CD4-positive, alpha-beta T cell treated with Interferon gamma for 1 hour (primary cell): ENCODE data around the gene CX3CL1.

Experiments used
- DNase-seq: peaks from one replicate; pipeline ENCODE4 v3.0.0-alpha.2; 2020

The CX3CL1 gene

DNA sequence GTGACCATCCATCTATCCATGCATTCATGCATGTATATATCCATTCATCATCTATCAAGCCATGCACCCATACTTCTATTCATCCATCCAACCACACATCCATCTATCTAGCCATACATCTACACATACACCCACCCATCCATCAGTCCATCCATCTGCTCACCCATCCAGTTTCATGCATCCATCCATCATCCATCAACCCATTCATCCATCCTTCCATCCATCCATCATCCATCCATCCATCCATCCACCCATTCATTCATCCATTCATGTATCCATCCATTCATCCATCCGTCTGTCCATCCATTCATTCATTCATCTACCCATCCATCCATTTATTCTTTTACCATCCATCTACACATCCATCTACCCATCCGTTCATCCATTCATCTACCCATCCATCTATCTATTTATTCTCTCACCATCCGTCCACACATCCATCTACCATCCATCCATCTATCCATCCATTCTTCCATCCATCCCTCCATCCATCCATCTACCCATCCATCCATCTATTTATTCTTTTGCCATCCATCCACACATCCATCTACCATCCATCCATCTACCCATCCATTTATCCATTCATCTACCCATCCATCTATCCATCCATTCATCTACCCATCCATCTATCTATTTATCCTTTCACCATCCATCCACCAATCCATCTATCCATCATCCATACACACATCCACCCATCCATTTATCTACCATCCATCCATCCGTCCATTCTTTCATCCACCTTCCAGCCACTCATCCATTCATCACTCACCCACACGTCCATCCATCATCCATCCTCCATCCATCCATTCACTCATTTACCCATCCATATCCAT lies 35.4 kb downstream of the CX3CL1 start:
- no peak for DNase-seq

DNA sequence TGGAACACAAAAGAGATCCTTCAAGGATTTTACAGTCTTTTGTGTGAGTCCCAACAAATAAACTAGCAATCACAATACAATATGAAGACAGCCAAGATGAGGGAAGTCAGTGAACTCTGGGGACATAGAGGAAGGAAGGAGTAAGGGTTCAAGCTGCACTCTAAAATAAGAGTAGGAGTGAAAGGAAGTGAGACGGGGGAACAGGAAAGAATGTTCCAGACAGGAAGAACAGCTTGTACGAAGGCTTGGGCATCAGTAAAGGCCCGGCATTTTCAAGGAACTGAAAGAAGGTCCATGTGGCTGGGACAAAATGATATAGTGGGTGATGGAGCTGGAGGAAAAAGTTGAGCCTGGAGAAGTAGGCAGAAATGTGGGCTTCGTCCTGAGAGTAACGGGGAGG lies 36.8 kb downstream of the CX3CL1 start:
- DNase-seq, result no peak

DNA sequence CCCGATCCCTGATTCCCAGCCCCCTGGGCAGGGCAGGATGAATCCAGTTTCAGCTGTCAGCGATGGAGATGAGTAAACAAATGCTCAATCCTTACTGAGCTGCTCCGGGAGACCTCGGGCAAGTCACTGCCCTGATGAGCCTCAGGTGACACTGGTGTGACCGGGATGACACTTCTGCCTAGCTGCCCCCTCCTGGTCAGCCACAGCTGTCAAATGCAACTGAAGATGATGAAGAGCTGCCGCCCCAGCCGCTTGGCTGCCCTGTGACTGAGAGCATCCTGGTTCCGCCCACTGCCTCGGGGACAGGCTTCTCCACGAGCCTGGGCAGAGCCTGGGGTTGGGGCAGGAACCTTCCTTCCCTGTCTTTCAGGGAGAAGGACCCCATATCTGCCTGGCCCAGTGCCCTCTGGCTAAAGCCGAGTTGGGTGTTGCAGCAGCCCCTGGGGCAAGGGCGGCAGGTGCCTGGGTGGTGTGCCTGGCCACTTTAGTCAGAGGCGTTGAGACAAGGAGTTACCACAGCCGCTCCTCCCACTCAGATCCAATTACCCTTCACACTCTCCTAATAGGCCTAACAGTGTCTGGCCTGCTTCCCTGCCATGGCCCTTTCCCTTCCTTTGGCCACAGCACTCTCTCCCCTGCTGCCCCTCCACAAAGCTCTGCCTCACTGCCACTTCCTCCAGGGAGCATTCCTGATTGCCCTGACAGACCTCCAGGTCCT lies 37.7 kb downstream of the CX3CL1 start:
- DNase-seq, result no peak

DNA sequence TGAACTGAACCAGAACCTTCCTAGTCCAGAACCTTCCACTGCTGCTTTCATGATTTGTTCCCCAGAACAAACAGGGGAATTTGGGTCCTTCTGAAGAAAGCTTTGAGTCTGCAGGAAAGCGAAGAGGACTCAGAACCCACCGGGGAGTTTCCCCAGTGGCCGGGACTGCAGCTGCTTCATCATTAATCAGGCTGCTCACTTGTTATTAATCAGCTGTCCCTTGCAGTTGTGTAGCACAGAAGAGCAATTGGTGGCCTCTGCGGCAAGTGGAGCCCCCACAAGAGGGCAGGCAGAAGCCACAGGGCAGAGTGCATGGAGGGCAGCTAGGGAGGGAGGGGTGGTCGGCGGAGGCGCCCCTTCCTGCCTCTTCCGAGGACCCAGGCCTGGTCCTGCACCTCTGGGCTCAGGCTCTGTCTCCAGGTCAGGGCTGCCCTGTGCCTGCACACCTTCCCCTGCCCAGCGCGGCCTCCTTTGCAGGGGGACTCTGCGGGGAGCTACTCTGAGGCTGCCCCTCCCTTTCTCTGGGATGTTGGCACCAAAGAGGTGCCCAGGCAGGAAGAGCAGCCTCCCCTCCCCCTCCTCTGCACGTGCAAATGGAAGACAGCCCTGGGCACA lies 39.2 kb downstream of the CX3CL1 start:
- DNase-seq, result no peak

DNA sequence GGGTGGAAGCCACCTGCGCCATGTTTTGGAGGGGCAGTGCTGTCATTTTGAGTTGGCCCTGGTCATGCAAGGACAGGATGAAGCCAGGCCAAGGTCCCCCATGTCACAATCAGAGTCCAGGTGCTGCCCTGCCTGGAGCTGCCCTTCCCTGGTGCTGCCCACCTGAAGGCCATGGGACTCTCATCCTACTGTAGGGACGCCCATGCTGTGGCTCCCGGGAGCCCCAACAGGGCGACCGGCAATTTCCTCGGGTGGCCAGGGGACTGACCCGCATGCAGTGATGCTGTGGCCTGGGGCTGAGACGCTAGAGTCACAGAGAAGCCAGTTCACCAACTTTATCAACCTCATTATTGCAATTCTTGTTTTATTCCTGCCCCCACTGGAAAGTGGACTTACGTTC lies 40.3 kb downstream of the CX3CL1 start:
- no peak for DNase-seq

DNA sequence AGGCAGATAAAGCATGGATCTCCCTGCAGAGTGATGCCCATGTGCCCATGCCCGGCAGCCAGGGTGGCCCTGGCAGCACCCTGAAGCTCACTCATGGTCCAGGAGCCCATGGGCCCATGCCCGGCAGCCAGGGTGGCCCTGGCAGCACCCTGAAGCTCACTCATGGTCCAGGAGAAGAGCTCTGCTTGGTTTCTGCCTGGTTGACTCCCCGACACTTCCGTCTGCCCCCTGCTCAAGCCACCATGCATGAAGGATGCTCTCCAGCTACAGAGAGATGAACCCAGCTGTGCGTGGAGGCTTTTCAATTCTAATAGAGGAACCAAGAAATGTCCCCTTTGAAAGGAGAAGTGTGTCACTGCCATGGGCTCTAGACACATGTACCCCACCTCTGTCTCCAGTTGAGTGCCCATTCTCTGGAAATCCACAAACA lies 41.0 kb downstream of the CX3CL1 start:
- peak; percentile 47 for DNase-seq

DNA sequence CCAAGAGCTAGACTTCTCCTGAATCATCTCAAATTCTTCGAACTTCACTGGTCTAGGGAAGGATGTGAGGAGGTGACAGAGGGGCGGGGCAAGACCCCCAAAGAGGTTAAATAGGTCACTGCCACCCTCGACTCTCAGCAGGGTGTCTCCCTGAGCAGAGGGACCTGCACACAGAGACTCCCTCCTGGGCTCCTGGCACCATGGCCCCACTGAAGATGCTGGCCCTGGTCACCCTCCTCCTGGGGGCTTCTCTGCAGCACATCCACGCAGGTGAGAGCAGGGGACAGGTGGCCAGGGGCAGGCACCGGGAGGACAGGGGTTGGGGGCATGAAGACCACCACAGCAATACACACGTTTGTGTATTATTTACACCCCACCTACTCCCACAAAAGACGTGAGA lies 41.4 kb downstream of the CX3CL1 start:
- no peak for DNase-seq

DNA sequence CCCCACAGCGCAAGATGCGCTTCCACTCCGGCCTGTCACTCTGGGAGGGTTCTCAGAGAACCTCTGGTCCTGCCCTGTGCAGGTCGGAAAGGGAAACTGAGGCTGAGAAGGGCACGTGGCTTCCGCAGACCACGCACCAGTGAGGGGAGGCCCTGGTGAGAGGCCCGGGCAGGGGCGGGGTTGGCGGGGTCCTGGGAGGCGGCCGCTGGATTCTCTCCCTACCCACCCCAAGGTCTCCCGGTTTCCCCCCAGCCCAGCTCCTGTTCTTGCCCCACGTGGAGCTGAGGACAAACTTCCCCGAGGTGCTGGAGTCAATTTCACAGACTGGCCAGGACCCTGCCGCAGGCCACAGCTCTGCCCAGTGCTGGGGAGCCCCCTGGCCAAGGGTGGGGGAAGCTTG lies 43.8 kb downstream of the CX3CL1 start:
- no peak for DNase-seq

DNA sequence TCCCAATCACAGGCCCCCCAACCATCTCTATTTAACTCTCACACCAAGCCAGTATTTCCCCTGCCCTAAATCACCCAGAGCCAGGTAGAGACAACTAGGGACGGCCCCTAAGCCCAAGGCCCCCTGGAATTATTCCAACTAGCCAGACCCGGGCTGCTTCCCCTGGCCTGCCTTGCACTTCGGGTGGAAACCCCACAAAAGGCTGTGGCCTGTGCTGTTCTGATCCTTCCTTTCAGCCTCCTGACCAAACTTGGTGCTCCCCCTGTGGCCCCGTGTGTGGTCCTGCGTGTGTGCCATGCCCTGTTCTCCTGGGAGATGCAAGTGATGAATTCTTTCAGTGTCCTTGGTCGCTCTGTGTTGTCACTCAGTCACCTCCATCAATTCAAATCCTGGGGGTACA lies 47.2 kb downstream of the CX3CL1 start:
- no peak for DNase-seq

DNA sequence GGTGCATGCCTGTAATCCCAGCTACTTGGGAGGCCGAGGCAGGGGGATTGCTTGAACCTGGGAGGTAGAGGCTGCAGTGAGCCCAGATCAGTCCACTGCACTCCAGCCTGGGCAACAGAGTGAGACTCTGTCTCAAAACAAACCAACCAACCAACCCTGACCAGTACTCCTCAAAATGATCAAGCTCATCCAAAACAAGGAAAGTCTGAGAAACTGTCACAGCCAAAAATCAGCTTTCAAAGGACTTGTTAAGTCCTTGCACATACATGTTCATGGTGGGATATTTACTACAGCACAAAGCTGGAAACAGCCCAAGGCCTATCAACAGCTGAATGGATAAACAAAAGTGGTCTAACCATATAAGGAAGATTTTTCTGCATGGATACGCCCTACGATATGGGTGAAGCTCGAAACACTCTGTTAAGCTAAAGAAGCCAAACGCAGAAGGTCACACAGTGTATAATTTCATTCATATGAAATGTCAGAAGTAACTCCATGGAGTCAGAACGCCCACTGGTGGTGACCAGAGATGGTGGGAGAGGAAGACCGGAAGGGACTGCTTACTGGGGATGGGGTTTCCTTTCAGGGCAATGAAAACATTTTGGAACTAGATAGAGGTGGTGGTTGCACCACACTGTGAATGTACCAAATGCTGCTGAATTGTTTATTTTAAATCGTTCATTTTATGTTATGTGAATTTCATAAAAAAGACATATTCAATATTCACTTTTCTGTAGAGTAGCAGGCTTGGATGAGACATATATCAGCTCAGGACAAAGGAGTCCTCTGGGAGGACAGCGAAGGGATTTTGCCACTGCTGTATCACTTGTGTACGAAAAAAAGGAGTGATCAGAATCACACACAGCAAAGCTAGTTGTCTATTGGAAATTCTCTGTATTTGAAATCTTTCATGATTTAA lies 50.0 kb downstream of the CX3CL1 start:
- DNase-seq, result no peak

DNA sequence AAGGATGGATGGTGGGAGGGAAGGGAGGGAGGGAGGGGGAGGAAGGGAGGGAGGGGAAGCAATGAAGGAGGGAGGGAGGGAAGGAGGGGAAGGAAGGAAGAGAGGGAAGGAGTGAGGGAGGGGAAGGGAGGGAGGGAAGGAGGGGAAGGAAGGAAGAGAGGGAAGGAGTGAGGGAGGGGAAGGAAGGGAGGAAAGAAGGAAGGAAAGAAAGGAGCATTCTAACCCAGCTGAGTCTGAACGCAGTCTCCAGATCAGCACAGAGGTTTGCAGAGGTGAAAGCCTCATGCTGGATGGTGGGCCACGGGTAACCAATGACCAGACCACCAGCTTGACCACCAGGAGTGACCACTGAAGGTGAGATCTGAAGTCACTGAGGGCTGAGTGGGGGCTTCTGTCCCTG lies 50.9 kb downstream of the CX3CL1 start:
- no peak for DNase-seq

DNA sequence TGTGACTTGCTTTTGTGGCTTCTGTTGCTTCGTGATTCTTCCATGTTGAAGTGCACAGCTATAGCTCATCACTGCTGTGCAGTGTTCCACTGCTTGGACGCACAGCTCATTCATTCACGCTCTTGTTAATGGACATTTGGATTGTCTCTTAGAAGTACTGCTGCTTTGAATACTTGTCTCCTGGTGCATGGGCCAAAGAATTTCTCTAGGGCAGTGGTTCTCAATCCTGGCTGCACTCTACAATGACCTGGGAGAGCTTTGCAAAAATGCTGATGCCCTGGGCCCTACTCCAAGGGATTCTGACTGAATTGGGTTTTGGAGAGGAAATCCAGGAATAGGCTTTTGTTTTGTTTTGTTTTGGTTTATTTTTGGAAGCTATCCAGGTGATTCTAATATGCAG lies 52.3 kb downstream of the CX3CL1 start:
- no peak for DNase-seq

DNA sequence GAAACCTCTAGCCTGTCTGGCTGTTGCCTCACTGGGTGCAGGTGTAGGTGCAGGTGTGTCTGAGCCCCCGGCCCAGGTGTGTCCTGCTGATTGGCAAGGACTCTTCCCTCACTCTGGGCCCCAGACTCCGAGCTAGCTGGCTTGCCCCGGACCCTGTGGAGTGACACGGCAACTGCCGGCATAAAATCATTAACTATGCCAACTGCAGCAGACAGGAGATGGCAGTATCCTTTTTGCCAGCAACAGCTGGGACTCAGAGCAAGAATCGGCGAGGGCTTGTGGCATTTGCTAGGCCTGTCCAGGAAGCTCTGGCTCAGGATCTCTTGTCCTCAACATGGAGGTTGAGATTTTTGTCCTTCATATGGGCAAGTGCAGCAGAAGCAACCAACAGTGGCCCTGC lies 54.1 kb downstream of the CX3CL1 start:
- DNase-seq, result no peak

DNA sequence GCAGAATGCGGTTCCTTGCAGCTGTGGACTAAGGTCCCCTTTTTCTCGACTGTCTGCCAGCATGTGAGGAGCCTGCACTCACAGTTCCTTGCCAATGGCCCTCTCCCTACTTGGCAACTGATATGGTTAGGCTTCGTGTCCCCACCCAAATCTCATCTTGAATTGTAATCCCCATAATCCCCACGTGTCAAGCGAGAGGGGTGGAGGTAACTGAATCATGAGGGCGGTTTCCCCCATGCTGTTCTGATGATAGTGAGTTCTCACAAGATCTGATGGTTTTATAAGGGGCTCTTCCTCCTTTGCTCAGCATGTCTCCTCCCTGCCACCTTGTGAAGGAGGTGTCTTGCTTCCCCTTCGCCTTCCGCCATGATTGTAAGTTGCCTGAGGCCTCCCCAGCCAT lies 55.0 kb downstream of the CX3CL1 start:
- DNase-seq, result no peak

DNA sequence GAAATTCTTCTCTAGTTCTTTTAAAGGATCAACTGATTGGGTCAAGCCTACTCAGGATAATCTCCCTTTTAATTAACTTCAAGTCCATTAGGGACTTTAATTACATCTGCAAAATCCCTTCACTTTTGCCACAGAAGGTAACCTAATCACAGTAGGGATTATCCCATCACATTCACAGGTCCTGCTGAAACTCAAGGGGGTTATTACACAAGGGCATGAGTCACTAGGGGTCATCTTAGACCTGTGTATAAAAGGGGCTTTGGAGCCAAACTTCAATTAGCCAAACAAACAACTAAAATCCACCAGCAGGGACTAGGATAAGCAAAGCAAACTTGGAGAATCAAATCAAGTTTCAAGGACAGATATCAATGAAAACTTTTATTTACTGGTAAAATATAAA lies 55.5 kb downstream of the CX3CL1 start:
- no peak for DNase-seq

DNA sequence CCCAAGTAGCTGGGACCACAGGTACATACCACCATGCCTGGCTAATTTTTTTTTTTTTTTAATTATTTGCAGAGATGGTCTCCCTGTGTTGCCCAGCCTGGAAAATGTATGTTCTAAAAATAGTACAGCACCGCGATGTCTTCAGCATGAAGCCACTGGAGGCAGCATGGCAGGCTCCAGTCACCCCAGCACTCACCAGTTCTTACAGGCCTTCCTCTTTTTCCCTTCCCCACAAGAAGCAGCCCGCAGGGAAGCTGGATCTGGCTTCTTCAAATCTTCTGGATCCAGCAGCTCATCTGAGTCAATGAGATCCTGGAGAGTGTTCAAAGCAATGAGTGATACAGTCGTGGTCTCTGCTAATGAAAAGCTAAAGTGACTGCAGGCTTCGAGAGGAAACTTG lies 58.7 kb downstream of the CX3CL1 start:
- DNase-seq, result no peak

DNA sequence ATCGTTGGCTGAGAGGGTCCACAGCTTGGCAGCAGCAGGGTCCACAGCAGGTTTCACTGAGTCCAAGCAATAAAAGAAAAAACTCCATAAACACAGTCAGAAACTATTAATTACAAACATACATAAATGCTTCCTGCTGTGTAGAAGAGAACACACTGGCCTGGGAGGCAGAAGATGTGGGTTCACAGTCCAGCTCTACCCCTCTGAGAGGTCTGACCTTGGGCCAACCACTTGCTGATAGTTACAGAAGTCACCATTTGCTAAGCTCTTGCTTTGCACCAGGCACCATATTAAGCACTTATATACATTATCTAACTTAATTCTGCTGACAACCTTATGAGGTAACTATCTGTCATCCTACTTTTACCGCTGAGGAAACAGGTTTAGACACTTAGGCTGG lies 60.2 kb downstream of the CX3CL1 start:
- DNase-seq, result no peak

DNA sequence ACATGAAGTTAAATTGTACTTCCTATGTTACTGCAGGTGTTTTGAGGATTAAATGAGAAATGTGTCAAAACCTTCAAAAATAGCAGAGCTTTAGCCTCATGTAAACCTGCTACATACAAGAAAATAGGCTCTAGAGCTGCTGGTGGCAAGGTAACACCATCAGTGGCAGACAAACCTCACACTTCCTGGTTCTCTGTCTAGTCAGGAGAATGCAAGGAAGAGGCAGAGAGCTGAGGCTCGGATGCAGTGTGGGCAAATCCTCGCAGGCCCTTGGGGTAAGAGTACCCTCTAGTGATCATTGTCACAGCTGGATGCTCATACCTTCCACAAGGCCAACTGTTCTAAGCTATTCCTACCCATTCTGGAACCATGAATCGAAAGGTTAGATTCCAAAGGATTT lies 60.7 kb downstream of the CX3CL1 start:
- DNase-seq, result no peak

DNA sequence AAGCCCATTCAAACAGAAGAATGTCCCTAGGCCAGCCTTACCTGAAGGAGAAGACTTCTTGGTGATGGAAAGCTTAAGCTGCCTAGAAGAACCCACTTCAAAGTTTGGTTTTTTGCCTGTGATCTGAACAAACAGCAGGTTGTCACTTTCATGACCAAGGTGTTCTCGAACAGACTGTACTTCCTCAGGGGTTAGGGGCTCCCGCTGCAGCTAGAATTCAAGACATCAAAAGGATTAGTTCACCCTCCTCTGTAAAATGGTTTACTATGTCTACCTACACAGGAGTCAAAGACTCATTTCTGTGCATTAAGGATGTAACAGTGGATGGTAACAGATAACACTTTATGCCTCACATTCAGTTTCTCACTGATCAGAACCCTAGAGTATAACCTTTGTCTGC lies 61.7 kb downstream of the CX3CL1 start:
- DNase-seq, result no peak
